GM23338 (cell line): ENCODE data around the gene TMEM176B. TPM values are rescaled to one million over a fixed set of nuclear protein-coding genes. Genes with fewer than 3 reads are reported as not detected.

ENCODE experiments used
- ATAC-seq: fragments of 200-7000 bp; cut with Tn5 transposase; 3 replicates; pipeline ENCODE4 v1.9.1; 2020
- DNase-seq: peaks from one replicate; pipeline ENCODE4 v3.0.0-alpha.2; 2015; ENCODE audit warnings: low spot score
- H2AFZ ChIP-seq: fragments of 200-600 bp; sonication (generic); 2 replicates; pipeline ENCODE4 v1.8.0; 2016; ENCODE audit warnings: antibody characterized with exemption, mild to moderate bottlenecking, moderate library complexity
- H3F3A ChIP-seq: fragments of 200-600 bp; sonication (generic); replicated peaks from 2 replicates; pipeline ENCODE4 v1.8.0; 2017; ENCODE audit warnings: antibody characterized with exemption, mixed run types, low read depth
- H3K27ac ChIP-seq: fragments of 200-600 bp; sonication (generic); 2 replicates; pipeline ENCODE4 v1.6.1; 2016; ENCODE audit warnings: low read depth
- H3K27me3 ChIP-seq: fragments of 200-600 bp; sonication (generic); 2 replicates; pipeline ENCODE4 v1.8.0; 2016; ENCODE audit warnings: mild to moderate bottlenecking, mixed run types, moderate library complexity; ENCODE audit not compliant: insufficient read depth
- H3K36me3 ChIP-seq: fragments of 200-600 bp; sonication (generic); 2 replicates; pipeline ENCODE4 v1.8.0; 2016; ENCODE audit warnings: mild to moderate bottlenecking; ENCODE audit not compliant: insufficient read depth
- H3K4me1 ChIP-seq: fragments of 200-600 bp; sonication (generic); 2 replicates; pipeline ENCODE4 v1.8.0; 2016; ENCODE audit warnings: mild to moderate bottlenecking, moderate library complexity; ENCODE audit not compliant: insufficient read depth
- H3K4me2 ChIP-seq: fragments of 200-600 bp; sonication (generic); 2 replicates; pipeline ENCODE4 v1.7.1; 2017; ENCODE audit warnings: mixed run types
- H3K4me3 ChIP-seq: fragments of 200-600 bp; sonication (generic); 2 replicates; pipeline ENCODE4 v1.6.1; 2016; ENCODE audit warnings: mixed run types
- H3K79me2 ChIP-seq: fragments of 200-600 bp; sonication (generic); replicated peaks from 2 replicates; pipeline ENCODE4 v1.8.0; 2017; ENCODE audit warnings: mild to moderate bottlenecking; ENCODE audit not compliant: insufficient read depth
- H3K9me2 ChIP-seq: fragments of 200-600 bp; sonication (generic); 2 replicates; pipeline ENCODE4 v1.8.0; 2017; ENCODE audit not compliant: insufficient read depth
- H4K20me1 ChIP-seq: fragments of 200-600 bp; sonication (generic); replicated peaks from 2 replicates; pipeline ENCODE4 v1.8.0; 2017; ENCODE audit warnings: mild to moderate bottlenecking; ENCODE audit not compliant: insufficient read depth
- H3K27ac Mint-ChIP-seq: 2 replicates; pipeline ENCODE4 v1.8.0; 2020; ENCODE audit warnings: inconsistent platforms, mild to moderate bottlenecking, moderate library complexity, mixed read lengths
- H3K27me3 Mint-ChIP-seq: 3 replicates; pipeline ENCODE4 v1.8.0; 2022; ENCODE audit warnings: low read depth, mild to moderate bottlenecking, moderate library complexity, mixed read lengths, inconsistent platforms; ENCODE audit not compliant: insufficient read depth, poor library complexity
- H3K36me3 Mint-ChIP-seq: 3 replicates; pipeline ENCODE4 v1.8.0; 2021; ENCODE audit warnings: low read depth, mild to moderate bottlenecking, inconsistent platforms, moderate library complexity, mixed read lengths
- H3K4me1 Mint-ChIP-seq: 3 replicates; pipeline ENCODE4 v1.8.0; 2020; ENCODE audit warnings: mild to moderate bottlenecking, inconsistent platforms, mixed read lengths
- H3K4me3 Mint-ChIP-seq: 3 replicates; pipeline ENCODE4 v1.8.0; 2021; ENCODE audit warnings: moderate library complexity, mild to moderate bottlenecking, inconsistent platforms, mixed read lengths
- H3K9me3 Mint-ChIP-seq: 3 replicates; pipeline ENCODE4 v1.8.0; 2020; ENCODE audit warnings: moderate library complexity, mild to moderate bottlenecking, inconsistent platforms, mixed read lengths
- CREB1 ChIP-seq: fragments of 250-450 bp; sonication (Bioruptor Pico); IDR thresholded peaks from 2 replicates; pipeline ENCODE4 v1.5.0; 2020; ENCODE audit warnings: low read depth, mild to moderate bottlenecking, moderate library complexity
- EZH2 ChIP-seq: fragments of 200-600 bp; sonication (generic); IDR thresholded peaks from one replicate; pipeline ENCODE4 v1.8.0; 2017; ENCODE audit warnings: antibody characterized with exemption, mild to moderate bottlenecking, low read depth; ENCODE audit not compliant: unreplicated experiment
- EZH2phosphoT487 ChIP-seq: fragments of 200-600 bp; sonication (generic); IDR thresholded peaks from one replicate; pipeline ENCODE4 v1.8.1; 2018; ENCODE audit warnings: antibody characterized with exemption; ENCODE audit not compliant: unreplicated experiment
- JUNB ChIP-seq: IDR thresholded peaks from one replicate; pipeline ENCODE4 v1.6.1; 2016; ENCODE audit warnings: antibody characterized with exemption; ENCODE audit not compliant: unreplicated experiment
- NANOG ChIP-seq: IDR thresholded peaks from 2 replicates; pipeline ENCODE4 v1.6.1; 2016; ENCODE audit warnings: antibody characterized with exemption, borderline replicate concordance
- REST ChIP-seq: IDR thresholded peaks from one replicate; pipeline ENCODE4 v1.6.1; 2018; ENCODE audit warnings: antibody characterized with exemption; ENCODE audit not compliant: unreplicated experiment
- ZNF462 ChIP-seq: fragments of 250-450 bp; sonication (Bioruptor Pico); IDR thresholded peaks from 2 replicates; pipeline ENCODE4 v1.5.0; 2020; ENCODE audit warnings: mild to moderate bottlenecking, moderate library complexity
- polyA plus RNA-seq: library from polyadenylated mRNA; unstranded; fragments of >200 nt; fragmentation: Nextera tagmentation; extraction: Ambion mirVana; gene quantifications from 2 replicates; pipeline ENCODE4 v1.2.1, GENCODE V29; 2016
- total RNA-seq: library from RNA; depleted of rRNA; stranded (reverse); fragments of >200 nt; shearing (Covaris generic); gene quantifications from 2 replicates; pipeline ENCODE4 v1.2.3, GENCODE V29; 2014
- TF ChIP-seq, protein P1 (sequence below): IDR thresholded peaks from 2 replicates; pipeline ENCODE4 v1.6.1; 2016; ENCODE audit warnings: antibody characterized with exemption

TMEM176B gene
- total and polyA plus RNA-seq, 2 experiments from 2014 or later = 0.35 to 0.42 TPM

GRCh38 chr7:150823484-150824126 lies 23.4 kb upstream of the TMEM176B start:
- TF ChIP-seq NANOG (no peak), JUNB (no peak), REST (no peak), EZH2phosphoT487 (no peak), EZH2 (no peak), CREB1 (CRISPR knock-in tag) (no peak), ZNF462 (CRISPR knock-in tag) (no peak)
- TF ChIP-seq, protein P1, sequence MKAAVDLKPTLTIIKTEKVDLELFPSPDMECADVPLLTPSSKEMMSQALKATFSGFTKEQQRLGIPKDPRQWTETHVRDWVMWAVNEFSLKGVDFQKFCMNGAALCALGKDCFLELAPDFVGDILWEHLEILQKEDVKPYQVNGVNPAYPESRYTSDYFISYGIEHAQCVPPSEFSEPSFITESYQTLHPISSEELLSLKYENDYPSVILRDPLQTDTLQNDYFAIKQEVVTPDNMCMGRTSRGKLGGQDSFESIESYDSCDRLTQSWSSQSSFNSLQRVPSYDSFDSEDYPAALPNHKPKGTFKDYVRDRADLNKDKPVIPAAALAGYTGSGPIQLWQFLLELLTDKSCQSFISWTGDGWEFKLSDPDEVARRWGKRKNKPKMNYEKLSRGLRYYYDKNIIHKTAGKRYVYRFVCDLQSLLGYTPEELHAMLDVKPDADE = no peak
- no peak for ATAC-seq
- H3K36me3 Mint-ChIP-seq = no peaks in the 10 kb centered on the region; the same call in 2 of the 3 replicates

More at GRCh38 chr7:150823484-150824126, 23.4 kb upstream of the TMEM176B start:
- Histone ChIP-seq H3F3A (no peaks in the 10 kb centered on the region), H3K9me2 (no peaks in the 10 kb centered on the region), H3K27me3 (no peaks in the 10 kb centered on the region), H3K79me2 (no peaks in the 10 kb centered on the region), H3K27ac (no peak overlapping the region), H4K20me1 (no peaks in the 10 kb centered on the region), H3K36me3 (no peaks in the 10 kb centered on the region; the same call in 1 of the 2 replicates), H3K4me1 (no peaks in the 10 kb centered on the region), H3K4me2 (no peak overlapping the region), H3K4me3 (no peak overlapping the region), H2AFZ (peak overlapping the region; percentile 74)
- Mint-ChIP-seq H3K27ac (no peak overlapping the region), H3K9me3 (no peaks in the 10 kb centered on the region), H3K4me3 (no peak overlapping the region), H3K27me3 (peaks cover 6% of the 10 kb centered on the region), H3K4me1 (peaks cover 14% of the 10 kb centered on the region; the same call in 2 of the 3 replicates)
- no peak for DNase-seq
